Esophagus muscularis mucosa (tissue), 4 donors: ENCODE results near the gene LRRC4C.

Experiments
- EP300 ChIP-seq: sonication (generic); formaldehyde crosslinking; IDR thresholded peaks from one replicate; pipeline ENCODE4 v1.6.1; 2017; ENCODE audit warnings: antibody characterized with exemption
- POLR2A ChIP-seq: fragments of 450-650 bp; IDR thresholded peaks from one replicate; pipeline ENCODE4 v1.6.1; 2017; ENCODE audit warnings: antibody characterized with exemption, moderate library complexity, mild to moderate bottlenecking, low read depth
- POLR2AphosphoS5 ChIP-seq, 2 donors: sonication (generic); formaldehyde crosslinking; IDR thresholded peaks; one replicate each; pipeline ENCODE4 v1.6.1; 2017; ENCODE audit warnings: antibody characterized with exemption in 2 of 2
- TF ChIP-seq, protein P1 (sequence below), 3 experiments: fragments of 200-600 bp in 2 of 3; fragments of 450-650 bp in 1 of 3; sonication (generic) in 2 of 3; IDR thresholded peaks; one replicate each; pipeline ENCODE4 v1.5.1; 2017 to 2019; ENCODE audit warnings: antibody characterized with exemption in 3 of 3, mild to moderate bottlenecking in 2 of 3, moderate library complexity in 1 of 3

DNA sequence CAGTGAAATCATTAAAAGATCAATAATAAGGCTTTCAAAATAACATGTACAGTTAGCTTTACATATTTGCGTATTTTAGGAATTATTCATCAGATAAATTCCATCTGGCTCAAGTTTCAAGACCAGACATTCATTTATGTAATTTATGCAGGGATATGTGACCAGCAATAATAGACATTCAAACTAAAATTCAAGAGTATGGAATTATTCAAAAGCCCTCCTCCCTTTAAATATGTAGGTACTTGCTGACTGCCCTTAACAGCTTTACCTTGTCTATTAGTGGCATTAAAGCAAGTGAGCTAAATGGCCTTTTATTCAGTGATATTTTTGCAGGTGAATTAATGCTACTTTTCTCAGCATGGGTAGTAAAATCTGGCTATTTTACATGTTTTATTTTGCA lies 126.1 kb downstream of the LRRC4C start:
- TF ChIP-seq POLR2A (no peak), POLR2AphosphoS5 (IDR thresholded peaks at IDR 0.05) (no peak), EP300 (no peak)
- TF ChIP-seq, protein P1, sequence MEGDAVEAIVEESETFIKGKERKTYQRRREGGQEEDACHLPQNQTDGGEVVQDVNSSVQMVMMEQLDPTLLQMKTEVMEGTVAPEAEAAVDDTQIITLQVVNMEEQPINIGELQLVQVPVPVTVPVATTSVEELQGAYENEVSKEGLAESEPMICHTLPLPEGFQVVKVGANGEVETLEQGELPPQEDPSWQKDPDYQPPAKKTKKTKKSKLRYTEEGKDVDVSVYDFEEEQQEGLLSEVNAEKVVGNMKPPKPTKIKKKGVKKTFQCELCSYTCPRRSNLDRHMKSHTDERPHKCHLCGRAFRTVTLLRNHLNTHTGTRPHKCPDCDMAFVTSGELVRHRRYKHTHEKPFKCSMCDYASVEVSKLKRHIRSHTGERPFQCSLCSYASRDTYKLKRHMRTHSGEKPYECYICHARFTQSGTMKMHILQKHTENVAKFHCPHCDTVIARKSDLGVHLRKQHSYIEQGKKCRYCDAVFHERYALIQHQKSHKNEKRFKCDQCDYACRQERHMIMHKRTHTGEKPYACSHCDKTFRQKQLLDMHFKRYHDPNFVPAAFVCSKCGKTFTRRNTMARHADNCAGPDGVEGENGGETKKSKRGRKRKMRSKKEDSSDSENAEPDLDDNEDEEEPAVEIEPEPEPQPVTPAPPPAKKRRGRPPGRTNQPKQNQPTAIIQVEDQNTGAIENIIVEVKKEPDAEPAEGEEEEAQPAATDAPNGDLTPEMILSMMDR (IDR thresholded peaks at IDR 0.05): no peak
